Fibroblast of lung (primary cell): Measurements from ENCODE around the gene OR56B1. TPM values are rescaled to one million over a fixed set of nuclear protein-coding genes. Genes with fewer than 3 reads are reported as not detected.

Source experiments
- DNase-seq, 2 donors: peaks; one replicate each; pipeline versions ENCODE4 v3.0.0 to v3.0.0-alpha.2; 2010; ENCODE audit warnings: low read depth in 2 of 2
- H2AFZ ChIP-seq: 2 replicates; pipeline ENCODE4 v1.5.1; 2012; ENCODE audit warnings: low read length, control low read depth, inconsistent platforms
- H3K27ac ChIP-seq: 2 replicates; pipeline ENCODE4 v1.5.1; 2011; ENCODE audit warnings: low read length, control low read depth; ENCODE audit not compliant: insufficient read depth
- H3K27me3 ChIP-seq: 2 replicates; pipeline ENCODE4 v1.5.1; 2011; ENCODE audit warnings: mild to moderate bottlenecking, low read length; ENCODE audit not compliant: control insufficient read depth, insufficient read depth
- H3K36me3 ChIP-seq: 2 replicates; pipeline ENCODE4 v1.5.1; 2011; ENCODE audit warnings: low read length; ENCODE audit not compliant: control insufficient read depth, insufficient read depth
- H3K4me1 ChIP-seq: 2 replicates; pipeline ENCODE4 v1.5.1; 2011; ENCODE audit warnings: low read length; ENCODE audit not compliant: control insufficient read depth, insufficient read depth; ENCODE audit errors: extremely low read depth
- H3K4me2 ChIP-seq: 2 replicates; pipeline ENCODE4 v1.5.1; 2011; ENCODE audit warnings: low read length, control low read depth; ENCODE audit not compliant: insufficient read depth; ENCODE audit errors: extremely low read depth
- H3K4me3 ChIP-seq, 4 experiments: fragments of 200-600 bp in 1 of 4; sonication (generic) in 1 of 4; replicated peaks in 1 of 4; 2 replicates each; pipeline ENCODE4 v1.5.1; 2011 to 2016; ENCODE audit warnings: low read length in 4 of 4, low read depth in 3 of 4, mild to moderate bottlenecking in 3 of 4, control low read depth in 2 of 4, inconsistent platforms in 1 of 4, mixed read lengths in 1 of 4; ENCODE audit not compliant: insufficient read depth in 1 of 4; ENCODE audit errors: control extremely low read depth in 1 of 4
- H3K79me2 ChIP-seq: 2 replicates; pipeline ENCODE4 v1.5.1; 2012; ENCODE audit warnings: mild to moderate bottlenecking, low read length, inconsistent platforms; ENCODE audit not compliant: control insufficient read depth, insufficient read depth
- H3K9ac ChIP-seq: 2 replicates; pipeline ENCODE4 v1.5.1; 2011; ENCODE audit warnings: mild to moderate bottlenecking, low read length, control low read depth; ENCODE audit not compliant: insufficient read depth
- H3K9me3 ChIP-seq: 2 replicates; pipeline ENCODE4 v1.5.1; 2012; ENCODE audit warnings: low read depth, low read length; ENCODE audit not compliant: control insufficient read depth, insufficient read depth
- H4K20me1 ChIP-seq: 2 replicates; pipeline ENCODE4 v1.5.1; 2011; ENCODE audit warnings: low read length; ENCODE audit not compliant: control insufficient read depth, insufficient read depth; ENCODE audit errors: extremely low read depth
- CTCF ChIP-seq, 2 donors: IDR thresholded peaks in 1 of 2; conservative IDR thresholded peaks in 1 of 2; 1 replicate in 1 of 2; 2 replicates in 1 of 2; pipeline ENCODE4 v1.5.1; 2011 to 2012; ENCODE audit warnings: low read length in 2 of 2, control low read depth in 1 of 2, inconsistent platforms in 1 of 2, low read depth in 1 of 2, mild to moderate bottlenecking in 1 of 2
- EZH2 ChIP-seq: IDR thresholded peaks from 2 replicates; pipeline ENCODE4 v1.5.1; 2012; ENCODE audit warnings: low read length, control low read depth, mild to moderate bottlenecking; ENCODE audit errors: missing control alignments
- polyA plus RNA-seq, 2 donors: library from polyadenylated mRNA; depleted of rRNA in 1 of 2; stranded (reverse) in 1 of 2; unstranded in 1 of 2; fragments of >200 nt; gene quantifications; 2 replicates each; pipeline ENCODE4 v1.2.1, GENCODE V29; 2011 to 2012; ENCODE audit warnings: missing spikeins in 1 of 2
- total RNA-seq: library from RNA; depleted of rRNA; stranded (reverse); fragments of >200 nt; gene quantifications from 2 replicates; pipeline ENCODE4 v1.2.1, GENCODE V29; 2014

Gene OR56B1
- total and polyA plus RNA-seq, 2 donors (not counting 1 experiment from before 2014, with no cell fraction given) = not detected

GRCh38 chr11:5738431-5738830, 2.2 kb downstream of the OR56B1 start:
- Histone ChIP-seq H3K27me3 (no peaks in the 10 kb centered on the region), H3K36me3 (no peaks in the 10 kb centered on the region), H3K4me3 (no peak overlapping the region), H3K9ac (no peak overlapping the region), H3K79me2 (no peaks in the 10 kb centered on the region), H3K4me1 (no peaks in the 10 kb centered on the region), H3K9me3 (no peaks in the 10 kb centered on the region), H3K4me2 (no peak overlapping the region), H4K20me1 (no peaks in the 10 kb centered on the region), H3K27ac (no peak overlapping the region), H2AFZ (no peak overlapping the region)
- TF ChIP-seq CTCF (conservative IDR thresholded peaks at IDR 0.05 in 1 of 2, IDR thresholded peaks at IDR 0.05 in 1 of 2; ENCODE audit: low read depth in 1 of 2, low read length in 2 of 2) (no peak), EZH2 (no peak)
- no peak for DNase-seq

GRCh38 chr11:5746614-5747013, 10.4 kb downstream of the OR56B1 start:
- Histone ChIP-seq H2AFZ (no peak overlapping the region), H3K79me2 (no peaks in the 10 kb centered on the region), H3K4me2 (no peak overlapping the region), H3K4me1 (no peaks in the 10 kb centered on the region), H3K27ac (no peak overlapping the region), H3K4me3 (no peak overlapping the region), H3K9ac (no peak overlapping the region), H3K27me3 (no peaks in the 10 kb centered on the region), H4K20me1 (no peaks in the 10 kb centered on the region), H3K9me3 (no peaks in the 10 kb centered on the region), H3K36me3 (no peaks in the 10 kb centered on the region)
- TF ChIP-seq CTCF (conservative IDR thresholded peaks at IDR 0.05 in 1 of 2, IDR thresholded peaks at IDR 0.05 in 1 of 2; ENCODE audit: low read depth in 1 of 2, low read length in 2 of 2) (no peak), EZH2 (no peak)
- no peak for DNase-seq

- no peak for DNase-seq
- H3K27me3 ChIP-seq = no peaks in the 10 kb centered on the region
- no peak overlapping the region for H3K9ac ChIP-seq
- H4K20me1 ChIP-seq = no peaks in the 10 kb centered on the region
- TF ChIP-seq CTCF (conservative IDR thresholded peaks at IDR 0.05 in 1 of 2, IDR thresholded peaks at IDR 0.05 in 1 of 2; ENCODE audit: low read depth in 1 of 2, low read length in 2 of 2) = no peak
- TF ChIP-seq EZH2 = no peak
- no peaks in the 10 kb centered on the region for H3K9me3 ChIP-seq
- no peaks in the 10 kb centered on the region for H3K36me3 ChIP-seq
- H3K27ac ChIP-seq = no peak overlapping the region
- H3K4me2 ChIP-seq = no peak overlapping the region
- no peak overlapping the region for H3K4me3 ChIP-seq
- H3K79me2 ChIP-seq = no peaks in the 10 kb centered on the region
- no peak overlapping the region for H2AFZ ChIP-seq
- H3K4me1 ChIP-seq = no peaks in the 10 kb centered on the region
Observed at GRCh38 chr11:5749836-5750235, 13.6 kb downstream of the OR56B1 start.
